Body of pancreas (tissue), 4 donors: ENCODE results near the gene NKAIN4. TPM values are rescaled to one million over a fixed set of nuclear protein-coding genes. Genes with fewer than 3 reads are reported as not detected.

Experiments
- ATAC-seq: fragments of 150-250 bp; one replicate; pipeline ENCODE4 v1.9.1; 2016
- DNase-seq, 4 donors: peaks; one replicate each; pipeline ENCODE4 v3.0.0-alpha.2; 2019
- H3K27ac ChIP-seq, 4 donors: fragments of 200-600 bp; sonication (generic); 1 replicate in 3 of 4; 2 replicates in 1 of 4; pipeline versions ENCODE4 v1.5.1 to v1.6.1; 2016 to 2019; ENCODE audit warnings: mild to moderate bottlenecking in 1 of 4, mixed read lengths in 1 of 4, moderate library complexity in 1 of 4
- H3K27me3 ChIP-seq, 2 donors: fragments of 200-600 bp; sonication (generic); one replicate each; pipeline ENCODE4 v1.6.0; 2016; ENCODE audit warnings: mild to moderate bottlenecking in 1 of 2
- H3K36me3 ChIP-seq, 2 donors: fragments of 200-600 bp; sonication (generic); replicated peaks in 1 of 2; 2 replicates each; pipeline ENCODE4 v1.5.1; 2016; ENCODE audit warnings: low read depth in 2 of 2; ENCODE audit not compliant: insufficient read depth in 1 of 2
- H3K4me1 ChIP-seq: fragments of 200-600 bp; sonication (generic); one replicate; pipeline ENCODE4 v1.6.0; 2016
- H3K4me3 ChIP-seq, 2 donors: fragments of 200-600 bp; sonication (generic); 1 replicate in 1 of 2; 2 replicates in 1 of 2; pipeline ENCODE4 v1.5.1; 2016 to 2019
- H3K9me3 ChIP-seq, 3 donors: fragments of 200-600 bp; sonication (generic); 1 replicate in 2 of 3; 2 replicates in 1 of 3; pipeline ENCODE4 v1.5.1; 2016
- POLR2A ChIP-seq, 3 donors: fragments of 450-650 bp; IDR thresholded peaks; one replicate each; pipeline ENCODE4 v1.6.1; 2016; ENCODE audit warnings: antibody characterized with exemption in 3 of 3, mild to moderate bottlenecking in 2 of 3
- WGBS, 2 donors: methylation state at CpG; one replicate each; pipeline ENCODE4 v1.1.5; 2017; 5-methylcytosine and 5-hydroxymethylcytosine counted together
- intact Hi-C: fragments of 100-400 bp; cut with DNase I; formaldehyde crosslinking; loops from one replicate; pipeline ENCODE4 v1.15.1; 2023
- total RNA-seq, 2 donors: library from RNA; depleted of rRNA; stranded (reverse); fragments of >200 nt; gene quantifications; one replicate each; pipeline ENCODE4 v1.1.0, GENCODE V29; 2016
- TF ChIP-seq, protein P1 (sequence below), 7 experiments: fragments of 450-650 bp in 4 of 7; fragments of 200-600 bp in 3 of 7; sonication (generic) in 3 of 7; IDR thresholded peaks; one replicate each; pipeline ENCODE4 v1.5.1; 2016 to 2019; ENCODE audit warnings: antibody characterized with exemption in 7 of 7

Gene NKAIN4
- total RNA-seq, 2 donors from 2014 or later, result not detected

DNA sequence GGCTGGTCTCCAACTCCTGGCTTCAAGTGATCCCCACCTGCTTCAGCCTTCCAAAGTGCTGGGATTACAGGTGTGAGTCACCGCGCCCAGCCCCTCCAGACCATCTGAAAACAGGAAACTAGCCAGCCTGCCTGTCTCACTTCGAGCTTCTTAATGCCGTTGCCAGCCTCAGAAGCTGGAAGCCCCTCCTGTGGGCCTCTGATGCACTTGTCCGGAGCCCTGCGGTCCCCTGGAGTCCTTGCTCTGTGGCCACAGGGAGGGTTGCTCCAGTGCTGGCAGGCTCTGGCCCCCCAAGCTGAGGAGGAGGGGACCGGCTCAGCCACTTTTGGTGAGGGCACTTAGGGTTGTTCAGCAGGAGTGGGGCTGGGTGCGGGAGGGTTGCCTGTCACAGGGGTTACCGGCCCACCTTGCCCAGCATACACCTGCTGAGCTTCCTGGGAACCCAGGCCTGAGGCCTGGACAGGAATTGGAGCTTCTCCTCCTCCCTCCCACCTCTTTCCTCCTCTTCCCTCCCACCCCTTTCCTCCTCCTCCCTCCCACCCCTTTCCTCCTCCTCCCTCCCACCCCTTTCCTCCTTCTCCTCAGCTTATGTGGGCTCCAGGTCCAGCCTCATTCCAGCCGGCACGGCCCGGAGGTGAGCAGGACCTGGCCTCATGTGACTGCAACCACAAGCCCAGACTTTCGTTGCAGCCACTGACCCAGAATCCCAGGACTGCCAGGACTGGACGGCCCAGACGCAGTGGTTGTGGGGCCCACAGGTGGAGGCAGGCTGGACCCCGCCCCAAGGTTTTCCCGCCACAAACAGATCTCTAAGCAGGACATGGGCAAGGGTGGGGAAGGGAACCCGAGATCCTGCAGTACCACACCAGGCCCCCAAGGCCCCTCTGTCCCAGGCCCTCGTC is 28.0 kb downstream of the NKAIN4 start:
- no peak overlapping the region for H3K4me3 ChIP-seq
- no peak for TF ChIP-seq POLR2A (IDR thresholded peaks at IDR 0.05)
- H3K27ac ChIP-seq, result no peak overlapping the region
- peaks cover 8% of the 10 kb centered on the region for H3K4me1 ChIP-seq
- intact Hi-C loops, result no loop called here
- DNase-seq, result no peak
- peaks cover 0 to 9% of the 10 kb centered on the region in 2 donors for H3K27me3 ChIP-seq
- H3K9me3 ChIP-seq, result no peaks in the 10 kb centered on the region
- 80 to 84% methylated on average over 12 to 19 of the region's 19 CpGs for WGBS, 2 donors
- H3K36me3 ChIP-seq, result no peaks in the 10 kb centered on the region
- ATAC-seq, result no peak

DNA sequence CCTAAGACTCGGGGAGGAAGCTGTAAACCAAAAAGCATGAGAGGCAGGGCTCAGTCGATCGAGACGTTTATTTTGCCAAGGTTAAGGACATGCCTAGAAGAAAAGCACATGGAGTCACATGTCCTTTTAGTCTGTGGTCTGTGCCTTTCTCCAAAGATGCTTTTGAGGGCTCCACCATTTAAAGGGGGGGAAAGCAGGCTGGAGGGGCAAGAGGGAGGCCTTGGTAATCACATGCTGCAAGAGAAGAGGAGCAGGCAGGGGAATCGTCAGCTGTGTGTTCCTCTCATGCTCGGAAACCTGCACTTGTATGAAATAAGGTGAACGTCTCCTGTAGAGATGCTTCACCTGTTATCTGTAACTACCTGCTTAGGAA is 29.2 kb downstream of the NKAIN4 start:
- no peak for DNase-seq
- Histone ChIP-seq H3K36me3 (no peaks in the 10 kb centered on the region), H3K27ac (no peak overlapping the region), H3K4me3 (no peak overlapping the region), H3K9me3 (no peaks in the 10 kb centered on the region), H3K27me3 (peaks cover 0 to 9% of the 10 kb centered on the region in 2 donors), H3K4me1 (peaks cover 8% of the 10 kb centered on the region)
- 29 to 32% methylated on average over 7 of the region's 7 CpGs for WGBS, 2 donors
- ATAC-seq, result no peak
- intact Hi-C loops, result no loop called here
- TF ChIP-seq, protein P1, sequence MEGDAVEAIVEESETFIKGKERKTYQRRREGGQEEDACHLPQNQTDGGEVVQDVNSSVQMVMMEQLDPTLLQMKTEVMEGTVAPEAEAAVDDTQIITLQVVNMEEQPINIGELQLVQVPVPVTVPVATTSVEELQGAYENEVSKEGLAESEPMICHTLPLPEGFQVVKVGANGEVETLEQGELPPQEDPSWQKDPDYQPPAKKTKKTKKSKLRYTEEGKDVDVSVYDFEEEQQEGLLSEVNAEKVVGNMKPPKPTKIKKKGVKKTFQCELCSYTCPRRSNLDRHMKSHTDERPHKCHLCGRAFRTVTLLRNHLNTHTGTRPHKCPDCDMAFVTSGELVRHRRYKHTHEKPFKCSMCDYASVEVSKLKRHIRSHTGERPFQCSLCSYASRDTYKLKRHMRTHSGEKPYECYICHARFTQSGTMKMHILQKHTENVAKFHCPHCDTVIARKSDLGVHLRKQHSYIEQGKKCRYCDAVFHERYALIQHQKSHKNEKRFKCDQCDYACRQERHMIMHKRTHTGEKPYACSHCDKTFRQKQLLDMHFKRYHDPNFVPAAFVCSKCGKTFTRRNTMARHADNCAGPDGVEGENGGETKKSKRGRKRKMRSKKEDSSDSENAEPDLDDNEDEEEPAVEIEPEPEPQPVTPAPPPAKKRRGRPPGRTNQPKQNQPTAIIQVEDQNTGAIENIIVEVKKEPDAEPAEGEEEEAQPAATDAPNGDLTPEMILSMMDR (IDR thresholded peaks at IDR 0.05), result no peak
- TF ChIP-seq POLR2A (IDR thresholded peaks at IDR 0.05), result no peak

DNA sequence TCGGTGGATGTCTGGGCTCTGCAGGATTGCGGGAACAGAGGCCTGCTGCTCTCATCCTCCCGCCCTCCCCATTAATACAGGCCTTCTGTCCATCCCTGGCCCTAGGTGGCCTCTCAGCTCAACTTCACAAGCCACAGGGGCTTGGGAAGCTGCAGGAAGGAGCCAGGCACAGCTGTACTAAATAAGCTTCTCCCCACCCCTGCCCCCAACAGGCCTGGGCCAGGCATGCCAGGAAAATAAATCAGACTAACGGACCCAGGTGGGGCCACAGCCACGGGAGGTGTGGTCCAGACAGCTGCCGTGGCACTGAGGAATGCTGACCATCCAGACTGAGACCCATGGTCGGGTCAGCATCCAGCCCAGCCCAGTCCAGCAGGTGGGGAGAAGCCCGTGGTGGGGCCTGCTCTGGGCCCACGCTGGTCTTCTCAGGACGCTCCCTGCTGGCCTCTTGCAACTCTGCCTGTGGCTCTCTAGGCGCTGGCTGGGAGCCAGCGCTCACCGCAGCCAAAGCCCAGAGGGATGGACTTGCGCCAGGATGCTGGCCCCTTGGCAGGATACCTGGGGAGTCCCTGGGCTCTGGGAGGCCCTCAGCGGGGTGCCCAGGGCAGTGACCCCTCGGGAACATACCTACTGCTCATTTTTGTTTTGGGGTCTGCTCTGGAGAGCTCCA is 29.7 kb downstream of the NKAIN4 start:
- DNase-seq (peak; percentile 54 to 75 (median 66)), ATAC-seq (peak; percentile 62)
- intact Hi-C loops, result no loop called here
- Histone ChIP-seq H3K9me3 (no peaks in the 10 kb centered on the region), H3K4me3 (no peak overlapping the region), H3K4me1 (peaks cover 8% of the 10 kb centered on the region), H3K36me3 (no peaks in the 10 kb centered on the region), H3K27me3 (peaks cover 0 to 6% of the 10 kb centered on the region in 2 donors), H3K27ac (no peak overlapping the region)
- TF ChIP-seq POLR2A (IDR thresholded peaks at IDR 0.05), result no peak
- TF ChIP-seq, protein P1 (IDR thresholded peaks at IDR 0.05), result peak in 1 of 7 experiments; percentile 16
- 21 to 36% methylated on average over 13 to 16 of the region's 16 CpGs for WGBS, 2 donors

DNA sequence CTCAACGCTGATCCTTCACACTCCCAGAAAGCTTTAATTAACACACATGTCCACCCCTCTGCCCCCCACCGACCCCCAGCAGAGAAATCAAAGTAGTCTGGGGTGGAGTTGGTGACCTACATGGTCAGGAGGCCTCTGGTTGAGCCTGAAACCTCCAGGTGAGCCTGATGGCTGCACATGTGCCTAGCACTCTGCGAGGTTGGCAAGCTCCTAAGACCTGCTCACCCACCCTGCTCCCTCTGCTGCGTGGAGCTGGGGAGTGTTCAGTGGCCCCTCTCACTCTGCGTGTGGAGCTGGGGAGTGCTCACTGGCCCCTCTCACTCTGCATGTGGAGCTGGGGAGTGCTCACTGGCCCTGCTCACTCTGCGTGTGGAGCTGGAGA is 30.4 kb downstream of the NKAIN4 start:
- Histone ChIP-seq H3K36me3 (no peaks in the 10 kb centered on the region), H3K9me3 (no peaks in the 10 kb centered on the region), H3K4me1 (peaks cover 8% of the 10 kb centered on the region), H3K4me3 (no peak overlapping the region), H3K27me3 (no peaks in the 10 kb centered on the region), H3K27ac (no peak overlapping the region)
- ATAC-seq, result no peak
- WGBS, 2 donors, result 58 to 66% methylated on average over 5 to 6 of the region's 6 CpGs
- DNase-seq, result no peak
- TF ChIP-seq, protein P1 (IDR thresholded peaks at IDR 0.05), result no peak
- no peak for TF ChIP-seq POLR2A (IDR thresholded peaks at IDR 0.05)
- intact Hi-C loops, result no loop called here

DNA sequence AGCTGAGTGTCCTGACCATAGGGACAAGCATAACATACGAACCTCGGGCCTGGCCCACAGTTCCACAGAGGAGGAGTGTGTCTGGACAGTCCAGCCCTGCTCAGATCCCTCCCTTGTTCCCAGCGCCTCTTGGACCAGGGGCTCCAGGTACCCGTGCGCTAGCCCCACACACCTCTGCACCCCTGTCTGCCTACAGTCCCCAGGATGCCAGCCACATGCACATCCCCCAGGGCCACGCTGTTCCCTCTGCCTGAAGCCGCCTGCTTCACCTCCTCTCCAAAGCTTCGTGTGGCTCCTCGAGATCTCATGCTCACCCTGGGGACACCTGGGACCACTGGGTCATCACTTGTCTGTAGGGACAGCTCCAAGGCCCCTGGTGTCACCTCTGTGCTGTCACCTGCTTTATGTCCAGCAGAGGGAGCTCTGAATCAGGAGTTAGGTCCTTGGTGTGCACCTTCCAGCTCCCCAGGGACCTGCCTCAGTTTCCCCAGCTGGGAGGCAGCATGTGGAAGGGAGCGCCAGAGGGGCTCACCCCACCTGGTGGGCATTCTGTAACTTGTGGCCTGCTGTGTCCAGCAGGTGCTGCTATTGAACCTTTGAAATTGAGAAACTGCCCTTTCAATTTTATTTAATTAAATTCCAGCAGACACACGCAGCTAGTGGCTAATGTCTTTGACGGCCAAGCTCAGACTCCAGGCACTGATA is 31.0 kb downstream of the NKAIN4 start:
- Histone ChIP-seq H3K27me3 (no peaks in the 10 kb centered on the region), H3K9me3 (no peaks in the 10 kb centered on the region), H3K36me3 (no peaks in the 10 kb centered on the region), H3K4me1 (peaks cover 8% of the 10 kb centered on the region), H3K4me3 (no peak overlapping the region), H3K27ac (no peak overlapping the region)
- TF ChIP-seq, protein P1 (IDR thresholded peaks at IDR 0.05), result peak; percentile 47 to 64 (median 55)
- no peak for TF ChIP-seq POLR2A (IDR thresholded peaks at IDR 0.05)
- ATAC-seq (no peak), DNase-seq (peak; percentile 28 to 56 (median 48))
- WGBS, 2 donors, result 29 to 30% methylated on average over 9 to 12 of the region's 12 CpGs
- intact Hi-C loops, result no loop called here
